Osteocyte (in vitro differentiated cells): ENCODE measurements around the gene SUPV3L1. TPM values are rescaled to one million over a fixed set of nuclear protein-coding genes. Genes with fewer than 3 reads are reported as not detected.
A peak's percentile ranks its signal among the peaks of the same experiment; 100 is the strongest.

Source experiments
- DNase-seq: peaks from one replicate; pipeline ENCODE4 v3.0.0; 2021; ENCODE audit warnings: mixed read lengths; ENCODE audit not compliant: unreplicated experiment; ENCODE audit errors: extremely low spot score
- H3K27ac Mint-ChIP-seq: one replicate; pipeline ENCODE4 v1.8.0; 2021; ENCODE audit warnings: mild to moderate bottlenecking, mixed read lengths; ENCODE audit not compliant: unreplicated experiment
- H3K27me3 Mint-ChIP-seq: one replicate; pipeline ENCODE4 v1.8.0; 2021; ENCODE audit warnings: mixed read lengths; ENCODE audit not compliant: unreplicated experiment
- H3K36me3 Mint-ChIP-seq: one replicate; pipeline ENCODE4 v1.8.0; 2021; ENCODE audit warnings: mixed read lengths; ENCODE audit not compliant: unreplicated experiment
- H3K4me1 Mint-ChIP-seq: one replicate; pipeline ENCODE4 v1.8.0; 2021; ENCODE audit warnings: mixed read lengths; ENCODE audit not compliant: unreplicated experiment
- H3K4me3 Mint-ChIP-seq: one replicate; pipeline ENCODE4 v1.8.0; 2021; ENCODE audit warnings: mild to moderate bottlenecking, moderate library complexity, mixed read lengths; ENCODE audit not compliant: unreplicated experiment
- H3K9me3 Mint-ChIP-seq: one replicate; pipeline ENCODE4 v1.8.0; 2021; ENCODE audit warnings: mixed read lengths; ENCODE audit not compliant: unreplicated experiment
- CTCF ChIP-seq: fragments of 200-600 bp; sonication (generic); IDR thresholded peaks from 2 replicates; pipeline ENCODE4 v1.5.0; 2021; ENCODE audit warnings: antibody characterized with exemption, mild to moderate bottlenecking, moderate library complexity
- total RNA-seq: library from RNA; stranded (reverse); gene quantifications from 2 replicates; pipeline ENCODE4 v1.2.1, GENCODE V29; 2021

Gene SUPV3L1
- total RNA-seq, 1 donor from 2014 or later, result 27.3 TPM

- H3K4me1 Mint-ChIP-seq, result peaks cover 23% of the 10 kb centered on the region
- TF ChIP-seq CTCF, result no peak
- H3K27me3 Mint-ChIP-seq, result no peaks in the 10 kb centered on the region
- H3K27ac Mint-ChIP-seq, result no peak overlapping the region
- no peaks in the 10 kb centered on the region for H3K36me3 Mint-ChIP-seq
- H3K4me3 Mint-ChIP-seq, result no peak overlapping the region
- no peak for DNase-seq
- H3K9me3 Mint-ChIP-seq, result no peaks in the 10 kb centered on the region
These were observed 40.5 kb downstream of the SUPV3L1 start for GRCh38 chr10:69220507-69220906.

DNA sequence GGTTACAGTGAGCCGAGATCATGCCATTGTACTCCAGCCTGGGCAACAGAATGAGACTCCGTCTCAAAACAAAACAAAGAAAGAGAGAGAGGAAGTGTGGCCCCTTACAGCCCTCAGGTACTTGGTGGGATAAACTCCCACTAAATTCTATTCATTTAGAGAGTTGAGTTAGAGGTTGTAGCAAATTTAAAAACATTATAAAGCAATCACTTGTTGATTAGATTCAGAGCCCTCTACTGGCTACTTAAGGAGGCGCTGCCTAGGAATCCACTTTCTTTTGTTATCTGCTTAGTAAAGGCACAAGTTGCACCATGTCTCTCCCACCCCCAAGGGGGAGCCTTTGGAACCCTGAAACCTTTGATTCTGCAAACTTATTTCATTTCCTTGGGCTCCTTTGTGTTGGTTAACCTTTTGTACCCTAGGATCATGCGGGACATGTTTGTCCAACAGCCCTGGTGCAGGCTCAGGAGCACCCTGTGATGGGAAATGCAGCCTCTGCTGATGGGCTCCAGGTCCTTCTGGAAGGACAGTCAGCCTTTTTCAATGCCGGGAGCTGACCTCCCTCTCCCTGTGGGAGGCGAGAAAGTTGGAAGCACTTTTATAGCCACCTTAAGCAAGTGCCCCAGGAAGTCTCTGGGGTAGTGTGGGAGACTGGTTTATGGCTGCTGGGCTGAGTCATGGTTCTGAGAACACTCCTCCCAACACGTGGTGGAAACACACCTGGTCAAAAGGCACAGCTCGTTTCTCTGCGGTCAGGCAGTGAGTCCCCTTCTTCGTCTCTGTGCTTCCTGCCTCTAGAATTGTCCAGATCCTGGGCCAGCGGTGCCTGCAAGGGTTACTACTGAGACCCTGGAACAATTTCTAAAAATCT is 42.4 kb downstream of the SUPV3L1 start:
- DNase-seq, result no peak
- TF ChIP-seq CTCF, result peak; percentile 78
- Mint-ChIP-seq H3K9me3 (no peaks in the 10 kb centered on the region), H3K36me3 (no peaks in the 10 kb centered on the region), H3K27me3 (no peaks in the 10 kb centered on the region), H3K27ac (no peak overlapping the region), H3K4me1 (peaks cover 19% of the 10 kb centered on the region), H3K4me3 (no peak overlapping the region)

- Mint-ChIP-seq H3K27me3 (no peaks in the 10 kb centered on the region), H3K36me3 (no peaks in the 10 kb centered on the region), H3K9me3 (no peaks in the 10 kb centered on the region), H3K4me1 (peaks cover 18% of the 10 kb centered on the region), H3K4me3 (no peak overlapping the region), H3K27ac (no peak overlapping the region)
- no peak for DNase-seq
- no peak for TF ChIP-seq CTCF
These were observed 43.0 kb downstream of the SUPV3L1 start for GRCh38 chr10:69223028-69223342.

GRCh38 chr10:69224862-69225657 is 45.0 kb downstream of the SUPV3L1 start:
- no peak for DNase-seq
- H3K4me1 Mint-ChIP-seq, result peaks cover 11% of the 10 kb centered on the region
- TF ChIP-seq CTCF, result no peak
- H3K4me3 Mint-ChIP-seq, result no peak overlapping the region
- no peaks in the 10 kb centered on the region for H3K27me3 Mint-ChIP-seq
- H3K9me3 Mint-ChIP-seq, result no peaks in the 10 kb centered on the region
- no peak overlapping the region for H3K27ac Mint-ChIP-seq
- H3K36me3 Mint-ChIP-seq, result no peaks in the 10 kb centered on the region

DNA sequence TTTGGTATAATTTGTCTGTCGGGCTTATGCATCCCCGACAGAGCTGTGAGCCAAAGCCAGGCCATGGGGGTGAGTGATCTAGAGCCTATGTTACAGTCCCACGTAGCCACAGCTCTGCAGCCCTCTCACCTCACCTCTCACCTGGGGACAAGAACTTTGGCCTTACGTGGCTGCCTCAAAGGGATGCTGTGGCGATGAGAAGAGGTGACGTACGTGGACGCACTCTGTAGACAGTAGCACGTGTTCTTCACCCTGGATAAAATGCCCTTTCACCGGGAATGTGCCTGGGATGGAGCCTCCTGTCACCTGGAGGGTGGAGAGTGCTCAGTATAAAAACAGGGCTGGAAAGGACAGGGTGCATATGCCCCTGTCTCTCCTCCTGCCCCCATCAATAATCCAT is 45.6 kb downstream of the SUPV3L1 start:
- H3K36me3 Mint-ChIP-seq, result no peaks in the 10 kb centered on the region
- no peaks in the 10 kb centered on the region for H3K9me3 Mint-ChIP-seq
- H3K4me1 Mint-ChIP-seq, result peaks cover 11% of the 10 kb centered on the region
- DNase-seq, result no peak
- H3K4me3 Mint-ChIP-seq, result no peak overlapping the region
- TF ChIP-seq CTCF, result no peak
- H3K27ac Mint-ChIP-seq, result no peak overlapping the region
- H3K27me3 Mint-ChIP-seq, result no peaks in the 10 kb centered on the region
